Fibroblast of the aortic adventitia (primary cell): Measurements from ENCODE around the gene GPC5. TPM values are rescaled to one million over a fixed set of nuclear protein-coding genes. Genes with fewer than 3 reads are reported as not detected.

ENCODE experiments used
- DNase-seq: peaks from one replicate; pipeline ENCODE4 v3.0.0-alpha.2; 2010; ENCODE audit warnings: low read depth
- H3K4me3 ChIP-seq: 2 replicates; pipeline ENCODE4 v1.5.1; 2011; ENCODE audit warnings: low read depth, mild to moderate bottlenecking, control low read depth, low read length, moderate library complexity
- total RNA-seq: library from RNA; depleted of rRNA; stranded (reverse); fragments of >200 nt; gene quantifications from 2 replicates; pipeline ENCODE4 v1.2.3, GENCODE V29; 2012; ENCODE audit warnings: low replicate concordance
- TF ChIP-seq, protein P1 (sequence below): IDR thresholded peaks from 2 replicates; pipeline ENCODE4 v1.5.1; 2011; ENCODE audit warnings: mild to moderate bottlenecking, low read length, control low read depth, inconsistent platforms; ENCODE audit not compliant: insufficient read depth

The GPC5 gene
- total RNA-seq, 1 donor = 0.18 TPM

GRCh38 chr13:91491980-91492379 lies 93.6 kb downstream of the GPC5 start:
- H3K4me3 ChIP-seq = no peak overlapping the region
- TF ChIP-seq, protein P1, sequence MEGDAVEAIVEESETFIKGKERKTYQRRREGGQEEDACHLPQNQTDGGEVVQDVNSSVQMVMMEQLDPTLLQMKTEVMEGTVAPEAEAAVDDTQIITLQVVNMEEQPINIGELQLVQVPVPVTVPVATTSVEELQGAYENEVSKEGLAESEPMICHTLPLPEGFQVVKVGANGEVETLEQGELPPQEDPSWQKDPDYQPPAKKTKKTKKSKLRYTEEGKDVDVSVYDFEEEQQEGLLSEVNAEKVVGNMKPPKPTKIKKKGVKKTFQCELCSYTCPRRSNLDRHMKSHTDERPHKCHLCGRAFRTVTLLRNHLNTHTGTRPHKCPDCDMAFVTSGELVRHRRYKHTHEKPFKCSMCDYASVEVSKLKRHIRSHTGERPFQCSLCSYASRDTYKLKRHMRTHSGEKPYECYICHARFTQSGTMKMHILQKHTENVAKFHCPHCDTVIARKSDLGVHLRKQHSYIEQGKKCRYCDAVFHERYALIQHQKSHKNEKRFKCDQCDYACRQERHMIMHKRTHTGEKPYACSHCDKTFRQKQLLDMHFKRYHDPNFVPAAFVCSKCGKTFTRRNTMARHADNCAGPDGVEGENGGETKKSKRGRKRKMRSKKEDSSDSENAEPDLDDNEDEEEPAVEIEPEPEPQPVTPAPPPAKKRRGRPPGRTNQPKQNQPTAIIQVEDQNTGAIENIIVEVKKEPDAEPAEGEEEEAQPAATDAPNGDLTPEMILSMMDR = no peak

DNA sequence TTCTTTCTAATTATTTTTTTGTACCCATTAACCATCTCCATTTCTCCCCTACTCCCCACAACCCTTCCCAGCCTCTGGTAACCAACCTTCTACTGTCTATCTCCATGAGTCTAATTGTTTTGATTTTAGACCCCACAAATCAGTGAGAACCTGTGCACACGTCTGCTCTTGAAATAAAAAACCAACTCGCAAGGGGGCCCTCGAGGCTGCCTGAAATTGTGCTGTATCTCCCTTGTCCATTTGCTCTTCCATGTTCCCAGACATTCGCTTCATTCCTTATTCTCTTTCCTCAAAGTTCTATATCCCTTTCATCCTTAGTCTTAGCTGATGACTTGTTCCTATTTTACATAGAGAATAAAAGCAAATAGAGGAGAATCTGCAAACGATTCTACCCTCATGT lies 95.0 kb downstream of the GPC5 start:
- H3K4me3 ChIP-seq = no peak overlapping the region
- TF ChIP-seq, protein P1 = no peak
- DNase-seq = no peak

More at GRCh38 chr13:91491980-91492379, 93.6 kb downstream of the GPC5 start:
- no peak for DNase-seq

GRCh38 chr13:91498298-91498697 lies 99.9 kb downstream of the GPC5 start:
- TF ChIP-seq, protein P1 = no peak
- DNase-seq = no peak
- no peak overlapping the region for H3K4me3 ChIP-seq

GRCh38 chr13:91504216-91504615 lies 105.8 kb downstream of the GPC5 start:
- DNase-seq = no peak
- H3K4me3 ChIP-seq = no peak overlapping the region
- TF ChIP-seq, protein P1 = no peak

DNA sequence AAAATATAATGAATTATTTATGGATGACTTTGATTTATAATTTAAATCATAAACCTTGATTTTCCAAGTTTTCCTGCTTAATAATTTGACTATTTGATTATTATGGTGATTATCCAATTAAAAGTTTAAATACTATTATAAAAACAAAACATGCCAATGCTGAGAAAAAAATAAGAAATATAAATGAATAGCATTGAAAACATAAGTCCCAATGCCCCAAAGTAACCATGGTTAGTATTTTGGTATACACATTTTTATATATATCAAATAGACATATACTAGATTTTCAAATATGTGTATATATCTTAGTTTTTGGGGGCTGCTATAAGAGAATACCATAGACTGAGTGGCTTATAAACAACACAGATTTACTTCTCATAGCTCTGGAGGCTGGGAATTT lies 108.3 kb downstream of the GPC5 start:
- TF ChIP-seq, protein P1 = no peak
- no peak overlapping the region for H3K4me3 ChIP-seq
- no peak for DNase-seq

GRCh38 chr13:91510058-91510457 lies 111.6 kb downstream of the GPC5 start:
- DNase-seq = no peak
- TF ChIP-seq, protein P1 = no peak

DNA sequence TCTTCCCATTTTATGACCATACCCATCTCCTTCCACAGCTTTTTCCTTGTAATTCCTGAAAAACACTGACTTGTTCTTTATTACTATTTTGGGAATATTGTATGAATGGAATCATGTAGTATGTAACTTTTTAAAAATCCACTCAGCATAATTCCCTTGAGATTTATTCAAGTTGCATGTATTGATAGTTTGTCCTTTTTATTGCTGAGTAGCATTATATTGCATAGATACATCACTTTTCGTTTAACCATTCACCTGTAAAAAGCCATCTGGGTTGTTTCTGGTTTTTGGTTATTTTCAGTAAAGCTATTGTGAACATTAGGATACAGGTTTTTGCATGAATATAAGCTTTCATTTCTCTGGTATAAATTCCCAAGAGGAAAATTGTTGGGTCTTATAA lies 115.4 kb downstream of the GPC5 start:
- no peak for DNase-seq
- no peak overlapping the region for H3K4me3 ChIP-seq
- TF ChIP-seq, protein P1 = no peak

More at GRCh38 chr13:91510058-91510457, 111.6 kb downstream of the GPC5 start:
- H3K4me3 ChIP-seq = no peak overlapping the region
